HK-2 (cell line): ENCODE data around the gene CD79B.
"Not testable (repeated sequence)": the region's sequence is repeated elsewhere in the genome, so short reads cannot be mapped to it uniquely, and the experiment has no call there.

Experiments used
- DNase-seq: peaks from one replicate; pipeline ENCODE4 v3.0.0-alpha.2; 2018; ENCODE audit not compliant: unreplicated experiment

The CD79B gene

DNA sequence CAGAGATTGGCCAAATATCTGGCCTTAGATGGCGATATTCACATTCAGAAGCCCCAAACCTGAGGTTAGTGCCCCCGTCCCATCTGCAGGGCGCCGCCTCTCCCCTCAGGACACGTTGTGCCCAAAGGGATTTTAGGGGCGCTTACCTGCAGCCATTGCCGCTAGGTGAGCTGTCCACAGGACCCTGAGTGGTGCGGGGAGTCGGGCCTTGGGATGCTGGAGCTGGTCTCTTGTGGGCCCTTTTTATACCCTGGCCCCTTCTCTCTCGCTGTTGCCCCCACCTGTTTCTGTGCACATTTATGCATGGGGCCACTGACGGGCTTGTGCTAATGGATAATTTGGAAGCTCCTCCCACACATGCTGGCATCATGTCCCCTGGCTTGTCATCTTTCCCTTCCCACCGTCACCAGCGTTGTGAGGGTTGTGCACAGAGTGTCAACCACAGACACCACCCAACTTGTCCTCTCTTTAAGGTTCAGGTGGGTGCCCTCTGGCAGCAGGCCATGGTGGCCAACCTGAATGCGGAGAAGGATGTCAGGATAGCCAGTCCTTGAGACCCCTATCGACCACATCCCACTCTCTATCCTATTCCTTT lies 21.0 kb downstream of the CD79B start, which contains the start of gene CSHL1:
TSS of gene CSHL1 (minus strand) at position 218 of the 595 bp plus-strand sequence. CDS start at position 156, 62 bp downstream.
- DNase-seq: no peak

DNA sequence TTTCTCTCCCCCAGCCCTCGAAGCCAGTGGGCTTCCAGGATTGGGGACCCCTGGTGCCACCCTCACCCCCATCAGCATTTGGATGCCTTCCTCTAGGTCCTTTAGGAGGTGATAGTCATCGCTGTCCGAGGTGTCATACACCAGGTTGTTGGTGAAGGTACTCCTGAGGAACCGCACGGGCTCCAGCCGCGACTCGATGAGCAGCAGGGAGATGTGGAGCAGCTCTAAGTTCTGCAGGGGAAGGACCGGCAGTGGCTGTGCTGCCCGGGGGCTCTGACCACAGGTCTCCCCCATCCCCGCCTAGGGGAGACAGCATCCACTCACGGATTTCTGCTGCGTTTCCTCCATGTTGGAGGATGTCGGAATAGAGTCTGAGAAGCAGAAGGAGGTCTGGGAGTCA lies 22.0 kb downstream of the CD79B start:
- DNase-seq: no peak

DNA sequence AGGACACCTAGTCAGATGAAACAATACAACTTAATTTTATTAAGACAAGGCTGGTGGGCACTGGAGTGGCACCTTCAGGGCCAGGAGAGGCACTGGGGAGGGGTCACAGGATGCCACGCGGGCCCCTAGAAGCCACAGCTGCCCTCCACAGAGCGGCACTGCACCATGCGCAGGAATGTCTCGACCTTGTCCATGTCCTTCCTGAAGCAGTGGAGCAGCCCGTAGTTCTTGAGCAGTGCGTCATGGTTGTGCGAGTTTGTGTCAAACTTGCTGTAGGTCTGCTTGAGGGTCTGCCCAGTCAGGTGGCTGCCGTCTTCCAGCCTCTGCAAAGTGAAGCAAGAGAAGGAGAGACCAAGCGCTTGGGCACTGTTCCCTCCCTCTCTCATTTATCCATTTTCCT lies 22.5 kb downstream of the CD79B start:
- not testable (repeated sequence) for DNase-seq

DNA sequence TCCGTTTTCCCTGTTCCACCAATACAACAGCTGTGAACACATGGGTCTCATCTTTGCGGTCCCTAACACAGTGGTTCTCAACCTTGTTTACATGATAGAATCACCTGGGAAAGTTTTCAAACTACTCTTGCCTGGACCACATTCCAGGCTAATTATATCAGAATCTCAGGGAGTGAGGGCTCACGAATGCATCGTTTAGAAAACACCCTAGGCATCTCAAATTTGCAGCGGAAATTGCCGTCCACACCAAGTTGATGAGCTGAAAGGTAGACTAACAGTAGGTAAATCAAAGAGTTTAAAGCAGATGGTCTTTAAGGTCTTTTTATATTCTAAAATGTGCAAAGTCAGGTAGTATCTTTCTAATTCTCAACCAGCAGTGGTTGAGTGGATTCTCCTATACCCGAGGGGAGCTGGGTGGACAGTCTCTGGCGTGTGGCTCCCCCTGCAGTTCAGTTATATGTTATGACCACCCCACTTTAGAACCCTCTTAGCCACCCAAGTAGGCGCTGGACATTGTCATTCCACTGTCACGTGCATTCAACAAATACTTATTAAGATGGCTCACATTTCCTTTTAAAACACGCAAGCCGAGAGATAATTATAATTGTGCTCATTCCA lies 24.9 kb downstream of the CD79B start:
- DNase-seq: not testable (repeated sequence)

DNA sequence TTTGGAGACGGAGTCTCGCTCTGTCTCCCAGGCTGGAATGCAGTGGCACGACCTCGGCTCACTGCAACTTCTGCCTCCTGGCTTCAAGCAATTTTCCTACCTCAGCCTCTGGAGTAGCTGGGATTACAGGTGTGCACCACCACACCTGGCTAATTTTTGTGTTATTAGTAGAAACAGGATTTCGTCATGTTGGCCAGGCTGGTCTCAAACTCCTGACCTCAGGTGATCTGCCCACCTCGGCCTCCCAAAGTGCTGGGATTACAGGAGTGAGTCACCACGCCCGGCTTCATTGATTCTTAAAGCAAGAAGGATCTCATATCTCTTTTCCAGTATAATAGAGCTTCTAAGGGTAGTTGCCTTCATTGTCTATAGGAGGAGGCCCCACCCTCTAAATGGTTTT lies 27.3 kb downstream of the CD79B start:
- DNase-seq: not testable (repeated sequence)

DNA sequence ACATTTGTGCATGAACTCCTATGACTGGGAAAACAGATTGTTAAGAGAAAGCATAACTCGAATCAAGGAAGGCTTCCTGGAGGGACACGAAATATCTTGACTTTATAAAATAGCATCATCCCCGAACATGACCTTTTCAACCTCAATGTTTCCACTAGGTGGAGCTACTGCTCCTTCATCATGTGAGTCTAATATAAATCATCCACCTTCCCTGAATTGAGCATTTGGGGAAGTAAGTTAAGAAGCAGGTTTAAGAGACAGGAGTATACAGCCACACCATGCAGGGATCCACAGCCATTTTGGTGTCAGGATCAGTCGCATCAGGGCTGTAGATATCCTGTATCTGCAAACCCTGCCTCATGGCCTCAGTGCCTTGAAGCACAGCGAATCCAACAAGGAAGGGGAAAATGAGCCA lies 28.3 kb downstream of the CD79B start:
- DNase-seq: not testable (repeated sequence)

DNA sequence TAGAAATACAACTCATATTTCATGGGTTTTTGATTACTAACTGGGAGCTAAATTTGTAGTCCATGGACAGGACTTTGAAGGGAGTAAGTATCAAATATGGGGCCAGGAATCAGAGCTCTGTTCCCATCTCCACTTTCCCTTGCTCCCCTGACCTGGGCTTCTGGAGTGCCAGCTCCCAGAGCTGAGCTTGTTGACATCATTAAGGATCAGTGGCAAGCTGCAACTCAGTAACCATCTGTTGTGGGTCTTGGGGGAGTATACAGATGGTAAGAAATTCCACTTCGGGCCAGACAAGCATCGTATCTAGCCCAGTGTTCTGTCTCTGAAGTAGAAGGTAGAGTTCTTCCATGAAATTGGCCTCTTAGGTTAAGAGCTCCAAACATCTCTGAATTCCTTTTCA lies 30.2 kb downstream of the CD79B start:
- DNase-seq: not testable (repeated sequence)

DNA sequence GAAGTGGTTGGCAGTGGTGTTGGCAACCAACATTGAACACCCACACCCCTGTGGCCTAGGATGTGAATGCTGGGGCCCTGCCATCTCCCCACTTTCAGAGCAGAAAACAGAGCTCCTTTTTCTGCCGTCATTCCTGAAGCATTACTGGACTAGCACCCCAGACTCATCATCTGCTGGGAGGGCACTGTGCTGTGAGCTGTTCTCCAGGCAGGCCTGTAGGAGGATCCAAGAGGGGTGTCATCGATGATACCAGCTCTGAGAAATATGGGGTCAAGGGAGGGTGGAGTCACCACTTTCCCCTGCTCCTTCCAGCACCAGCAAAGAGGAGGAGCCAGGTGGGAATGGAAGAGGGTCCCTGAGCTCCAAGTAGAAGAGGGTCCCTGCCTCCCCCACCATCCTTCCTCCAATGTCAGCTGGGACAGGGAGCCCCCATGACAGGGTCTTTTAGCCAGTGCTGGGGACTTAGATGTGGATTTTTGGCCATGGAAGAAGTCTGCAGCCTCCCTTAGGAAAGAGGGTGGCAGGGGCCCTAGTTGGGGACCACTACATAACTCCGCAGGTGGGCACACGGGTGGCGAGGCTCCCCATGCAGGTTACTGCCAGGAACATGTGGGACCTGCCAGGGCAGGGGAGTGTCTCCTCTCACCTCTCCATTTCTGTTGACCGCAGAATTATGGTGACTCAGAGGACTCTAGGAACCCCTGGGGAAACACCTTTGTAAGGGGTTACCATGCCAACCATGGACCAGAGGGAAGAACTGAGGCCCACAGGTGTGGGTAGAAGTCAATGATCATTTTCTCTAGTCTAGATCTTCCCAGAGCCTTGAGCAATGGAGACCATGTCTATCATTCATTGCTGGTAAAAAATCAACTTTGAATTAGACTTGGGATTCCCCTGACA lies 33.0 kb downstream of the CD79B start:
- DNase-seq: not testable (repeated sequence)

DNA sequence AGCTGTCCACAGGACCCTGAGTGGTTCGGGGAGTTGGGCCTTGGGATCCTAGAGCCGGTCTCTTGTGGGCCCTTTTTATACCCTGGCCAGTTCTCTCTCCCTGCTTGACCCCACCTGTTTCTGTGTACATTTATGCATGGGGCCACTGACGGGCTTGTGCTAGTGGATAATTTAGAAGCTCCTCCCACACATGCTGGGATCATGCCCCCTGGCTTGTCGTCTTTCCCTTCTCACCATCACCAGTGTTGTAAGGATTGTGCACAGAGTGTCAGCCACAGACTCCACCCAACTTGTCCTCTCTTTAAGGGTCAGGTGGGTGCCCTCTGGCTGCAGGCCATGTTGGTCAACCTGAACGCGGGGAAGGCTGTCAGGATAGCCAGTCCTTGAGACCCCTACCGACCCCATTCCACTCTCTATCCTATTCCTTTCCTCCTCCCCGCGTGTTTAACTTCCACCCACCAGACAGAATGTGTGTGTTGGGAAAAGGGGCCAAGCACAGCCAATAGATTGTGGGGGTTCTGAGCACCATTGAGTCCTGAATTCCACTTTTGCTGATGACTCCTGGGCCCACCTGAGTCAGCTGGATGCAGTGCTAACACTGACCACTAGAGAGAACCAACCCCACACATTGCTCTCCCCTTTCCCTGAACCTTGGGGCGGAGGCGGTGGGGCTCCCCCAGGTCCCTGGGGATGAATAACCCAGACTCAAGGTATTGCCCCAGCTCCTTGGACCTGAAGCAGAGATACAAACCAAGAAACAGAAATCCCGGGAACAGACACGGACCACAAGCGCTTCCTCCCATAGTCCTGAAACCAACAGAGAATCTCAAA lies 35.4 kb downstream of the CD79B start, which contains the start of gene CSH1:
TSS of gene CSH1 (minus strand) at position 51 of the 831 bp plus-strand sequence. CDS start 63 bp downstream, outside the sequence.
- DNase-seq: not testable (repeated sequence)

DNA sequence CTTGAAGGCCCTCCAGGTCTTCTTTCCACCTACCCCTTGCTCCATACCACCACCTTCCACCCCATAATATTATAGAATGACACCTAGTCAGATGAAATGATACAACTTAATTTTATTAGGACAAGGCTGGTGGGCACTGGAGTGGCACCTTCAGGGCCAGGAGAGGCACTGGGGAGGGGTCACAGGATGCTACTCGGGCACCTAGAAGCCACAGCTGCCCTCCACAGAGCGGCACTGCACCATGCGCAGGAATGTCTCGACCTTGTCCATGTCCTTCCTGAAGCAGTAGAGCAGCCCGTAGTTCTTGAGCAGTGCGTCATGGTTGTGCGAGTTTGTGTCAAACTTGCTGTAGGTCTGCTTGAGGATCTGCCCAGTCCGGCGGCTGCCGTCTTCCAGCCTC lies 37.3 kb downstream of the CD79B start:
- not testable (repeated sequence) for DNase-seq

DNA sequence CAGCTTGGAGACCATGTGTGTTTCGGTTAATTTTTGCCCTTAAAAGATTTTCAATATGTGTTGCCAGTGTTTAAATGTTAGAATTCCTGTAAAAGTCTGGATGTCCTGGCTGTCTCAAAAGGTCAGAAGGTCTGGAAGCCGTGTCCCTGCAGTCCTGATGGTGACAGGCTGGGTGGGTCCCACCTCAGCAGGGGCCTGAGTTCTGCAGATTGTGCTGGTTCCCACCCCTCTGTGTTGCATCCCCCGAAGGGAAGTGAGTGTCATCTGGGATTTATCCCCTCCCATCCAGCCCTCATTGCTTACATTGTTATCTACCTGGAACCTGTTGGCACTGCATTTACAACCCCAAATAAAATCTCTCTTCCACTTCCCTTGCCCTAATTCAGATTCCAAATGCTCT lies 38.1 kb downstream of the CD79B start:
- not testable (repeated sequence) for DNase-seq

DNA sequence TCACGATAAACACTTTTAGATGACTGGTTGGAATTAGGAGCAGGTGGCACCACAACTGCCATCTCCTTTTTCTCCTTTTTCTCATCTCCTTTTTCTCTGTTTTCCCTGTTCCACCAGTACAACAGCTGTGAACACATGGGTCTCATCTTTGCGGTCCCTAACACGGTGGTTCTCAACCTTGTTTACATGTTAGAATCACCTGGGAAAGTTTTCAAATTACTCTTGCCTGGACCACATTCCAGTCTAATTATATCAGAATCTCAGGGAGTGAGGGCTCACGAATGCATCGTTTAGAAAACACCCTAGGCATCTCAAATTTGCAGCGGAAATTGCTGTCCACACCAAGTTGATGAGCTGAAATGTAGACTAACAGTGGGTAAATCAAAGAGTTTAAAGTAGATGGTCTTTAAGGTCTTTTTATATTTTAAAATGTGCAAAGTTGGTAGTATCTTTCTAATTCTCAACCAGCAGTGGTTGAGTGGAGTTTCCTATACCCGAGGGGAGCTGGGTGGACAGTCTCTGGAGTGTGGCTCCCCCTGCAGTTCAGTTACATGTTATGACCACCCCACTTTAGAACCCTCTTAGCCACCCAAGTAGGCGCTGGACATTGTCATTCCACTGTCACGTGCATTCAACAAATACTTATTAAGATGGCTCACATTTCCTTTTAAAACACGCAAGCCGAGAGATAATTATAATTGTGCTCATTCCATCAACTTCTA lies 39.7 kb downstream of the CD79B start:
- DNase-seq: not testable (repeated sequence)

DNA sequence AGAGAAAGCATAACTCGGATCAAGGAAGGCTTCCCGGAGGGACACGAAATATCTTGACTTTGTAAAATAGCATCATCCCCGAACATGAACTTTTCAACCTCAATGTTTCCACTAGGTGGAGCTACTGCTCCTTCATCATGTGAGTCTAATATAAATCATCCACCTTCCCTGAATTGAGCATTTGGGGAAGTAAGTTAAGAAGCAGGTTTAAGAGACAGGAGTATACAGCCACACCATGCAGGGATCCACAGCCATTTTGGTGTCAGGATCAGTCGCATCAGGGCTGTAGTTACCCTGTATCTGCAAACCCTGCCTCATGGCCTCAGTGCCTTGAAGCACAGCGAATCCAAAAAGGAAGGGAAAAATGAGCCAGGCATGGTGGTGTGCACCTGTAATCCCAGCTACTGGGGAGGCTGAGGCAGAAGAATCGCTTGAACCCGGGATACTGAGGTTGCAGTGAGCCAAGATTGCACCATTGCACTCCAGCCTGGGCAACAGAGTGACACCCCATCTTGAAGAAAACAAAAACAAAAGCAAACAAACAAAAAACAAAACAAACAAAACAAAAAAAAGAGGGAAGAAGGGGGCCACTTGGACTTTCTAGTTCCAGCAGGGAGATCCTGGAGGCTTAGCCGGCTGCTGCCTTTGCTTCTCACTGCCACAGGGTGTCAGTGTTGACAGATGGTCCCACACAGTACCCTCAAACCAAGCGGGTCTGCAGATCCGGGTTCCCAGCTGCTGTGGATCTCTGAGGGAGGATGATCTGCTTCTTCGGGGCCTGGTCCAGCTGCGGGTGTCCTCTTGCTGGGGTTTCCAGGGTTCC lies 42.9 kb downstream of the CD79B start:
- DNase-seq: not testable (repeated sequence)

DNA sequence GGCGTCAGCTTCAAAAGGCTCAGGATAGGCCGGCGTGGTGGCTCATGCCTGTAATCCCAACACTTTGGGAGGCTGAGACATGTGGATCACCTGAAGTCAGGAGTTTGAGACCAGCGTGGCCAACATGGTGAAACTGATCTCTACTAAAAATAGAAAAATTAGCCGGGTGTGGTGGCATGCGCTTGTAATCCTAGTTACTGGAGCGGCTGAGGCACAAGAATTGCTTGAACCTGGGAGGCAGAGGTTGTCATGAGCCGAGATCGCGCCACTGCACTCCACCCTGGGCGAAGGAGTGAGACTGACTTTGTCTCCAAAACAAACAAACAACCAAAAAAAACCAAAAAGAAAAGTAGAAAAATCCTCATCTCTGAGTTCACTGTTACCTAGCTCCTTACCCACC lies 47.0 kb downstream of the CD79B start:
- DNase-seq: not testable (repeated sequence)

DNA sequence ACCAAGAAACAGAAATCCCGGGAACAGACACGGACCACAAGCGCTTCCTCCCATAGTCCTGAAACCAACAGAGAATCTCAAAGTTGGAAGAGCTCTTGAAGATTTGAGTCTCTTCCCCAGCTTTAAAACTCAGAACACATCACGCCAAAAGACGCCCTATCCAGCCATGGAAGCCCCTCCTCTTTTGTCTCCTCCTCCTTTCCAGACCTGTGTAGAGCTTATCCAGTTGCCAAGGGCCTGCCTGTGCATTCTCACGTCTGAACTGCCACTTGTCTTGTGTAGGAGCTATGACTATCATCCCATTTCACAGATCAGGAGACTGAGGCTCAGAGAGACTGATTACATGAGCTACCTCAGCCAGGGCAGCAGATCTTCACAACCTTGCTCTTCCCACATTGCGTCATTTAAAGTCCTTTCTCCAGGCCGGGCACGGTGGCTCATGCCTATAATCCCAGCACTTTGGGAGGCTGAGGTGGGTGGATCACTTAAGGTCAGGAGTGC lies 49.5 kb downstream of the CD79B start:
- not testable (repeated sequence) for DNase-seq

DNA sequence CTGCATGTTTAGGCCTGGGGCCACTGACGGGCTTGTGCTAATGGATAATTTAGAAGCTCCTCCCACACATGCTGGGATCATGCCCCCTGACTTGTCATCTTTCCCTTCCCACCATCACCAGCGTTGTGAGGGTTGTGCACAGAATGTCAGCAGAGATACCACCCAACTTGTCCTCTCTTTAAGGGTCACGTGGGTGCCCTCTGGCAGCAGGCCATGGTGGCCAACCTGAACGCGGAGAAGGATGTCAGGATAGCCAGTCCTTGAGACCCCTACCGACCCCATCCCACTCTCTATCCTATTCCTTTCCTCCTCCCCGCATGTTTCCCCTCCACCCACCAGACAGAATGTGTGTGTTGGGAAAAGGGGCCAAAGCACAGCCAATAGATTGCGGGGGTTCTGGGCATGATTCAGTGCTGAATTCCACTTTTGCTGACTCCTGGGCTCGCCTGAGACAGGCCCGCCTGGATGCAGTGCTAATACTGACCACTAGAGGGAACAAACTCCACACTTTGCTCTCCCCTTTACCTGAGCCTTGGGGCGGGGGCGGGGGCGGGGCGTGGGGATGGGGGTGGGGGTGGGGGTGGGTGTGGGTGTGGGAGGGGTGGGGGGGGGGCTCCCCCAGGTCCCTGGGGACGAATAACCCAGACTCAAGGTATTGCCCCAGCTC lies 50.1 kb downstream of the CD79B start, which contains the start of gene GH2:
TSS of gene GH2 (minus strand) at position 10 of the 667 bp plus-strand sequence. CDS start 143 bp downstream, outside the sequence.
- peak; percentile 71 for DNase-seq

DNA sequence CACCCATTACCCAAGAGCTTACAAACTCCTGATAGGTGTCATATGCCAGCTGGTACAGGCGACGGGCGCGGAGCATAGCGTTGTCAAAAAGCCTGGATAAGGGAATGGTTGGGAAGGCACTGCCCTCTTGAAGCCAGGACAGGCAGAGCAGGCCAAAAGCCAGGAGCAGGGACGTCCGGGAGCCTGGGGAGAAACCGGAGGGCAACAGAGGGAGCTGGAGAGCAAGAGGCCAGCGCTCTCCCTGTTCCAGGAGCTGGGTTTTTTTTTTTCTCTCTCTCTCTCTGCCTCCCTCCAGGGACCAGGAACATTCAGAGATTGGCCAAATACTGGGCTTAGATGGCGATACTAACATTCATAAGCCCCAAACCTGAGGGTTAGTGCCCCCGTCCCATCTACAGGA lies 50.8 kb downstream of the CD79B start:
- DNase-seq: not testable (repeated sequence)

DNA sequence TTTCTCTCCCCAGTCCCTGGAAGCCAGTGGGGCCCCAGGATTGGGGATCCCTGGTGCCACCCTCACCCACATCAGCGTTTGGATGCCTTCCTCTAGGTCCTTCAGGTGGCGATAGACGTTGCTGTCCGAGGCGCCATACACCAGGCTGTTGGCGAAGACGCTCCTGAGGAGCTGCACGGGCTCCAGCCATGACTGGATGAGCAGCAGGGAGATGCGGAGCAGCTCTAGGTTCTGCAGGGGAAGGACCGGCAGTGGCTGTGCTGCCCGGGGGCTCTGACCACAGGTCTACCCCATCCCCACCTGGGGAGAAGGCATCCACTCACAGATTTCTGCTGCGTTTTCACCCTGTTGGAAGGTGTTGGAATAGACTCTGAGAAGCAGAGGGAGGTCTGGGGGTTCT lies 51.4 kb downstream of the CD79B start:
- DNase-seq: no peak
